ENCODE results near the gene POLR2B.
A peak's percentile ranks its signal among the peaks of the same experiment; 100 is the strongest.

POLR2B gene

GRCh38 chr4:57074744-57075143 is 96.0 kb downstream of the POLR2B start:
- CTCF ChIA-PET, result interaction anchor here (1.5 kb wide), 1 partner anchor 34 kb away, joined by 3 read pairs; no protein-coding TSS in a partner anchor

GRCh38 chr4:57075367-57075766 is 96.7 kb downstream of the POLR2B start:
- Histone ChIP-seq H3K4me3 (ENCODE audit: low read depth, low read length) (no peak overlapping the region), H3K4me1 (ENCODE audit: control insufficient read depth, insufficient read depth, low read length) (peaks cover 11% of the 10 kb centered on the region), H3K27ac (ENCODE audit: extremely low read depth, low read depth, low read length) (no peak overlapping the region), H3K9me3 (ENCODE audit: control insufficient read depth, insufficient read depth, low read depth, low read length) (no peaks in the 10 kb centered on the region), H3K36me3 (ENCODE audit: control insufficient read depth in 2 of 2, insufficient read depth in 1 of 2, low read length in 2 of 2) (no peaks in the 10 kb centered on the region)
- ChIA-PET POLR2A (interaction anchor here (1.3 to 2.8 kb wide), 2 partner anchors 57 to 97 kb away, joined by 3 to 11 read pairs; partner anchors contain the start of genes NOA1 and POLR2B), CTCF (interaction anchor here (1.5 kb wide), 1 partner anchor 34 kb away, joined by 3 read pairs; no protein-coding TSS in a partner anchor)
- TF ChIP-seq KLF8 (tag by site-specific recombination; IDR thresholded peaks at IDR 0.05) (no peak), ZNF610 (tag by site-specific recombination; IDR thresholded peaks at IDR 0.05; ENCODE audit: borderline replicate concordance) (no peak), ZNF16 (tag by site-specific recombination; IDR thresholded peaks at IDR 0.05; ENCODE audit: low read depth) (no peak), ZNF558 (tag by site-specific recombination; IDR thresholded peaks at IDR 0.05) (no peak), OVOL3 (tag by site-specific recombination; IDR thresholded peaks at IDR 0.05) (peak; percentile 42; the same call in 1 of the 2 replicates), SP3 (tag by site-specific recombination; IDR thresholded peaks at IDR 0.05) (no peak), PRDM6 (tag by site-specific recombination; IDR thresholded peaks at IDR 0.05) (peak; percentile 88), KLF1 (tag by site-specific recombination; IDR thresholded peaks at IDR 0.05) (no peak), HIC1 (tag by site-specific recombination; IDR thresholded peaks at IDR 0.05) (no peak), TSHZ1 (tag by site-specific recombination; IDR thresholded peaks at IDR 0.05; ENCODE audit: borderline replicate concordance) (peak; percentile 24; the same call in 1 of the 2 replicates), PRDM2 (tag by site-specific recombination; IDR thresholded peaks at IDR 0.05; ENCODE audit: borderline replicate concordance) (no peak), EGR2 (tag by site-specific recombination; IDR thresholded peaks at IDR 0.05; ENCODE audit: low read depth) (no peak), ZNF174 (tag by site-specific recombination; IDR thresholded peaks at IDR 0.05) (no peak), ZNF664 (tag by site-specific recombination; IDR thresholded peaks at IDR 0.05) (no peak)

More at GRCh38 chr4:57074744-57075143, 96.0 kb downstream of the POLR2B start:
- H3K27ac ChIP-seq (ENCODE audit: extremely low read depth, low read depth, low read length), result no peak overlapping the region
- no peaks in the 10 kb centered on the region for H3K9me3 ChIP-seq (ENCODE audit: control insufficient read depth, insufficient read depth, low read depth, low read length)
- peaks cover 10% of the 10 kb centered on the region for H3K4me1 ChIP-seq (ENCODE audit: control insufficient read depth, insufficient read depth, low read length)
- TF ChIP-seq ZEB2 (tag by site-specific recombination; IDR thresholded peaks at IDR 0.05) (0 out of 2 replicates have a peak, but pooled peaks have one; percentile 19), ZNF311 (tag by site-specific recombination; IDR thresholded peaks at IDR 0.05; ENCODE audit: borderline replicate concordance) (no peak), ZNF174 (tag by site-specific recombination; IDR thresholded peaks at IDR 0.05) (no peak), ZBTB44 (tag by site-specific recombination; IDR thresholded peaks at IDR 0.05) (peak; percentile 85), GFI1B (tag by site-specific recombination; IDR thresholded peaks at IDR 0.05) (peak; percentile 82), ZNF2 (tag by site-specific recombination; IDR thresholded peaks at IDR 0.05) (no peak), ZNF114 (tag by site-specific recombination; IDR thresholded peaks at IDR 0.05) (no peak), ZNF629 (tag by site-specific recombination; IDR thresholded peaks at IDR 0.05) (peak; percentile 23; the same call in 1 of the 2 replicates)
- no peak overlapping the region for H3K4me3 ChIP-seq (ENCODE audit: low read depth, low read length)
- no peaks in the 10 kb centered on the region for H3K36me3 ChIP-seq (ENCODE audit: control insufficient read depth in 2 of 2, insufficient read depth in 1 of 2, low read length in 2 of 2)
- POLR2A ChIA-PET, result interaction anchor here (2.8 kb wide), 1 partner anchor 97 kb away, joined by 11 read pairs; the partner anchor contains the start of genes NOA1 and POLR2B
